ENCODE data around the gene CEP152.
A peak's percentile ranks its signal among the peaks of the same experiment; 100 is the strongest.

- TF ChIP-seq CBX5 (IDR thresholded peaks at IDR 0.05; ENCODE audit: low read depth) (no peak), RAD21 (IDR thresholded peaks at IDR 0.05; ENCODE audit: insufficient read depth, low read depth, low read length) (no peak), GABPA (IDR thresholded peaks at IDR 0.05; ENCODE audit: low read depth) (peak; percentile 58), CREB1 (IDR thresholded peaks at IDR 0.05; ENCODE audit: low read depth) (peak; percentile 71), MAX (IDR thresholded peaks at IDR 0.05; ENCODE audit: low read depth, low read length) (peak; percentile 84; the same call in 1 of the 2 replicates)
- TF ChIP-seq, protein P1, sequence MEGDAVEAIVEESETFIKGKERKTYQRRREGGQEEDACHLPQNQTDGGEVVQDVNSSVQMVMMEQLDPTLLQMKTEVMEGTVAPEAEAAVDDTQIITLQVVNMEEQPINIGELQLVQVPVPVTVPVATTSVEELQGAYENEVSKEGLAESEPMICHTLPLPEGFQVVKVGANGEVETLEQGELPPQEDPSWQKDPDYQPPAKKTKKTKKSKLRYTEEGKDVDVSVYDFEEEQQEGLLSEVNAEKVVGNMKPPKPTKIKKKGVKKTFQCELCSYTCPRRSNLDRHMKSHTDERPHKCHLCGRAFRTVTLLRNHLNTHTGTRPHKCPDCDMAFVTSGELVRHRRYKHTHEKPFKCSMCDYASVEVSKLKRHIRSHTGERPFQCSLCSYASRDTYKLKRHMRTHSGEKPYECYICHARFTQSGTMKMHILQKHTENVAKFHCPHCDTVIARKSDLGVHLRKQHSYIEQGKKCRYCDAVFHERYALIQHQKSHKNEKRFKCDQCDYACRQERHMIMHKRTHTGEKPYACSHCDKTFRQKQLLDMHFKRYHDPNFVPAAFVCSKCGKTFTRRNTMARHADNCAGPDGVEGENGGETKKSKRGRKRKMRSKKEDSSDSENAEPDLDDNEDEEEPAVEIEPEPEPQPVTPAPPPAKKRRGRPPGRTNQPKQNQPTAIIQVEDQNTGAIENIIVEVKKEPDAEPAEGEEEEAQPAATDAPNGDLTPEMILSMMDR (IDR thresholded peaks at IDR 0.05 in 2 of 3, conservative IDR thresholded peaks at IDR 0.05 in 1 of 3; ENCODE audit: control insufficient read depth in 2 of 3, extremely low read depth in 1 of 3, insufficient read depth in 1 of 3, low read depth in 3 of 3, low read length in 3 of 3): no peak
Measured at GRCh38 chr15:48810414-48811324, at the start of gene CEP152.
